ENCODE results near the gene SNX2. TPM values are rescaled to one million over a fixed set of nuclear protein-coding genes. Genes with fewer than 3 reads are reported as not detected.

Gene SNX2
- total RNA-seq, 2 donors from 2014 or later: 50.6 to 63.7 TPM

- Histone ChIP-seq H3K4me1 (replicated peaks) (no peaks in the 10 kb centered on the region), H3K36me3 (no peaks in the 10 kb centered on the region), H3K27me3 (replicated peaks; ENCODE audit: insufficient read depth) (no peaks in the 10 kb centered on the region), H3K9me3 (no peaks in the 10 kb centered on the region), H3K27ac (no peak overlapping the region), H3K4me3 (no peak overlapping the region)
- TF ChIP-seq POLR2AphosphoS5 (IDR thresholded peaks at IDR 0.05) (no peak), POLR2A (IDR thresholded peaks at IDR 0.05) (no peak)
- TF ChIP-seq, protein P1, sequence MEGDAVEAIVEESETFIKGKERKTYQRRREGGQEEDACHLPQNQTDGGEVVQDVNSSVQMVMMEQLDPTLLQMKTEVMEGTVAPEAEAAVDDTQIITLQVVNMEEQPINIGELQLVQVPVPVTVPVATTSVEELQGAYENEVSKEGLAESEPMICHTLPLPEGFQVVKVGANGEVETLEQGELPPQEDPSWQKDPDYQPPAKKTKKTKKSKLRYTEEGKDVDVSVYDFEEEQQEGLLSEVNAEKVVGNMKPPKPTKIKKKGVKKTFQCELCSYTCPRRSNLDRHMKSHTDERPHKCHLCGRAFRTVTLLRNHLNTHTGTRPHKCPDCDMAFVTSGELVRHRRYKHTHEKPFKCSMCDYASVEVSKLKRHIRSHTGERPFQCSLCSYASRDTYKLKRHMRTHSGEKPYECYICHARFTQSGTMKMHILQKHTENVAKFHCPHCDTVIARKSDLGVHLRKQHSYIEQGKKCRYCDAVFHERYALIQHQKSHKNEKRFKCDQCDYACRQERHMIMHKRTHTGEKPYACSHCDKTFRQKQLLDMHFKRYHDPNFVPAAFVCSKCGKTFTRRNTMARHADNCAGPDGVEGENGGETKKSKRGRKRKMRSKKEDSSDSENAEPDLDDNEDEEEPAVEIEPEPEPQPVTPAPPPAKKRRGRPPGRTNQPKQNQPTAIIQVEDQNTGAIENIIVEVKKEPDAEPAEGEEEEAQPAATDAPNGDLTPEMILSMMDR (IDR thresholded peaks at IDR 0.05): no peak
- intact Hi-C loops (cut with DNase I): no loop called here
- no peak for DNase-seq (ENCODE audit: low spot score)
- WGBS: 13% methylated on average over 1 of the region's 1 CpG
Measured at GRCh38 chr5:122858451-122858850, 83.6 kb downstream of the SNX2 start.

DNA sequence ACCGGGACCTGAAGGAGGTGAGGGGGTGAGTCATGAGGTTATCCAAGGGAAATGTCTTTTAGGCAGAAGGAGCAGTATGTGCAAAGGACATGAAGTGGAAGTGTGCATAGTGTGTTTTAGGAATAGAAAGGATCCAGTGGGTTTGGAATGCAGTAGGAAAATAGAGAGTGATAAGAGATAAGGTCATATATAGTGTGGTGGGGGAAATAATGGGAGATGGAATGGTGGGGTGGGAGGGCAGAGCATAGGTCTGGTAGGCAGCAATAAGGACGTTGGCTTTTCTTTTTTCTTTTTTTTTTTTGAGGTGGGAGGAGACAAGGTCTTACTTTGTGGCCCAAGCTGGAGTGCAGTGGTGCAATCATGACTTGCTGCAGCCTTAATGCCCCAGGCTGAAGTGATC lies 88.4 kb downstream of the SNX2 start:
- H3K4me1 ChIP-seq (replicated peaks): no peaks in the 10 kb centered on the region
- no peak overlapping the region for H3K27ac ChIP-seq
- H3K36me3 ChIP-seq: no peaks in the 10 kb centered on the region
- H3K4me3 ChIP-seq: no peak overlapping the region
- H3K9me3 ChIP-seq: no peaks in the 10 kb centered on the region
- no peak for DNase-seq (ENCODE audit: low spot score)
- 64% methylated on average over 2 of the region's 2 CpGs for WGBS
- no peak for TF ChIP-seq POLR2AphosphoS5 (IDR thresholded peaks at IDR 0.05)
- TF ChIP-seq, protein P1 (IDR thresholded peaks at IDR 0.05): no peak
- no peak for TF ChIP-seq POLR2A (IDR thresholded peaks at IDR 0.05)
- H3K27me3 ChIP-seq (replicated peaks; ENCODE audit: insufficient read depth): no peaks in the 10 kb centered on the region
- intact Hi-C loops (cut with DNase I): no loop called here

- intact Hi-C loops (cut with DNase I): no loop called here
- 95% methylated on average over 4 of the region's 4 CpGs for WGBS
- Histone ChIP-seq H3K36me3 (no peaks in the 10 kb centered on the region), H3K4me3 (no peak overlapping the region), H3K4me1 (replicated peaks) (no peaks in the 10 kb centered on the region), H3K27ac (no peak overlapping the region), H3K27me3 (replicated peaks; ENCODE audit: insufficient read depth) (no peaks in the 10 kb centered on the region), H3K9me3 (no peaks in the 10 kb centered on the region)
- no peak for DNase-seq (ENCODE audit: low spot score)
- TF ChIP-seq, protein P1 (IDR thresholded peaks at IDR 0.05): no peak
- no peak for TF ChIP-seq POLR2A (IDR thresholded peaks at IDR 0.05)
- no peak for TF ChIP-seq POLR2AphosphoS5 (IDR thresholded peaks at IDR 0.05)
Measured at GRCh38 chr5:122863721-122864120, 88.8 kb downstream of the SNX2 start.

DNA sequence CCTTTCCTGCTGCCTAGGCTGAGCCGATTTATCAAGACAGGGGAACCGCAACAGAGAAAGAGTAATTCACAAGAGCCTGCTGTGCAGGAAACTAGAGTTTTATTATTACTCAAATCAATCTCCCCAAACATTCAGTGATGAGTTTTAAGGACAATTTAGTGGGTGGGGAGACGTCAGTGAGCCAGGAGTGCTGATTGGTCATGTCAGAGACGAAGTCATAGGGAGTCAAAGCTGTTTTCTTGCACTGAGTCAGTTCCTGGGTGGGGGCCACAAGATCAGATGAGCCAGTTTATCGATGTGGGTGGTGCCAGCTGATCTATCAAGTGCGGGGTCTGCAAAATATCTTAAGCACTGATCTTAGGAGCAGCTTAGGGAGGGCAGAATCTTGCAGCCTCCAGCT lies 89.5 kb downstream of the SNX2 start:
- H3K4me3 ChIP-seq: no peak overlapping the region
- no peaks in the 10 kb centered on the region for H3K27me3 ChIP-seq (replicated peaks; ENCODE audit: insufficient read depth)
- H3K9me3 ChIP-seq: no peaks in the 10 kb centered on the region
- no peaks in the 10 kb centered on the region for H3K4me1 ChIP-seq (replicated peaks)
- intact Hi-C loops (cut with DNase I): no loop called here
- 94% methylated on average over 6 of the region's 6 CpGs for WGBS
- no peak overlapping the region for H3K27ac ChIP-seq
- no peak for DNase-seq (ENCODE audit: low spot score)
- no peaks in the 10 kb centered on the region for H3K36me3 ChIP-seq
- no peak for TF ChIP-seq POLR2A (IDR thresholded peaks at IDR 0.05)
- TF ChIP-seq, protein P1 (IDR thresholded peaks at IDR 0.05): no peak
- no peak for TF ChIP-seq POLR2AphosphoS5 (IDR thresholded peaks at IDR 0.05)

GRCh38 chr5:122864842-122865241 lies 90.0 kb downstream of the SNX2 start:
- TF ChIP-seq, protein P1 (IDR thresholded peaks at IDR 0.05): no peak
- TF ChIP-seq POLR2AphosphoS5 (IDR thresholded peaks at IDR 0.05): no peak
- no peak for TF ChIP-seq POLR2A (IDR thresholded peaks at IDR 0.05)
- H3K9me3 ChIP-seq: no peaks in the 10 kb centered on the region
- no peak overlapping the region for H3K4me3 ChIP-seq
- intact Hi-C loops (cut with DNase I): no loop called here
- 80% methylated on average over 1 of the region's 1 CpG for WGBS
- no peak overlapping the region for H3K27ac ChIP-seq
- DNase-seq (ENCODE audit: low spot score): no peak
- H3K27me3 ChIP-seq (replicated peaks; ENCODE audit: insufficient read depth): no peaks in the 10 kb centered on the region
- H3K36me3 ChIP-seq: no peaks in the 10 kb centered on the region
- no peaks in the 10 kb centered on the region for H3K4me1 ChIP-seq (replicated peaks)
